GM08714 (cell line): ENCODE data around the gene EMX1.

Experiments used
- H3K4me3 ChIP-seq: fragments of 200-500 bp; sonication (Bioruptor generic); 2 replicates; pipeline ENCODE4 v1.5.1; 2014; ENCODE audit warnings: mild to moderate bottlenecking, low read length, inconsistent platforms
- ZNF274 ChIP-seq: IDR thresholded peaks from 2 replicates; pipeline ENCODE4 v1.6.1; 2012; ENCODE audit warnings: mild to moderate bottlenecking, low read depth, low read length

EMX1 gene

DNA sequence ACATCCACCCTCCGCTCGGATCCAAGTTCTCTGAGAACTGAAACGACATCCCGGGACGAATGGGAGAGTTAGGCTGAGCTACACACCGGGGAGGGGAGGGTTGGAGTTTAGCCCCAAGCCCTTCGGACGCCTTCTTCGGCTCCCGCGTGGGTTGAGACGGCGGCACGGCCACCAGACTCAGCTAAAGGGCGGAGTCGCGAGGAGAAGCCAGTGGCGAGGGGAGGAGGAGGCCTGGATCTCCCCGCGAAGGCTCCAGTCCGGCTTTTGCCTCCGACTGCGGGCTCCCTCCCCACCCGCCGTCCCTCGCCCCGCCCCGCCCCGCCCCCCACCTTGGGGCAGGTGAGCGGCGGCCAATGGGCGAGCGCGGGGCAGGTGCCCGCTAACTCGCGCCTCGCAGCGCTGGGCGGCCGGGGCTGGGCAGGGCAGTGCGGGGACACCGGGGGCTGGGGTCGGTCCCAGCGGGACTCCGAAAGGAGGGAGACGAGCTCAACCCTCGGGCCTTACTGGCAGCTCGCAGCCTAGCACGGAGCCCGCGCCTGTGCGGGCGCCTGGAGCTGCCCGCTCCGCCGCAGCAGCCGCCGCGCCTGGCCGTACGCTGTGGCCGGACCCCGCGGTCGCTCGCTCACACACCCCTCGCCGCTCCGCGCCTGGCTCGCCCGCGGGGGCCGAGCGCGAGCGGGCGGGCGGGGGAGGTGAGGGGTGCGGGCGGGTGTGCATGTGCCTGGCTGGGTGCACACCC, at the start of gene EMX1:
TSS of gene EMX1 (plus strand) at position 382 of the 739 bp plus-strand sequence. CDS start at position 716, 334 bp downstream.
- TF ChIP-seq ZNF274, result no peak
- peak within 1 kb of the TSS; percentile 53; the same call in 1 of the 2 replicates for H3K4me3 ChIP-seq

DNA sequence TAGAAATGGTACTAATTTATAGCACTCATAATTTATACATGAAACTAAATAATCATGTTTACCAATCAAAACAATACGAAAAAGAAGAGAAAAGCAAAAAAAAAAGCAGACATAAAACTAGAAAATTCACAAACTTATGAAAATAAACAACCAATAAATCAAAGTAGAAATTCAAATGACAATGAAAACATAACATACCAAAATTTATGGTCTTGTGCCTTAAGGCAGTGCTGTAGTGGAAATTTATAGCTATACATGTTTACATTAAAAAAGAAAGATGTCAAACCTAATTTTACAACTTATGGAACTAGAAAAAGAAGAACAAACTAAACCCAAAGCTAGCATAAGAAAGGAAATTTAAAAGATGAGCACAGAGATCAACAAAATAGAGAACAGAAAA, 46.3 kb upstream of the EMX1 start:
- TF ChIP-seq ZNF274, result no peak
- H3K4me3 ChIP-seq, result no peak overlapping the region

DNA sequence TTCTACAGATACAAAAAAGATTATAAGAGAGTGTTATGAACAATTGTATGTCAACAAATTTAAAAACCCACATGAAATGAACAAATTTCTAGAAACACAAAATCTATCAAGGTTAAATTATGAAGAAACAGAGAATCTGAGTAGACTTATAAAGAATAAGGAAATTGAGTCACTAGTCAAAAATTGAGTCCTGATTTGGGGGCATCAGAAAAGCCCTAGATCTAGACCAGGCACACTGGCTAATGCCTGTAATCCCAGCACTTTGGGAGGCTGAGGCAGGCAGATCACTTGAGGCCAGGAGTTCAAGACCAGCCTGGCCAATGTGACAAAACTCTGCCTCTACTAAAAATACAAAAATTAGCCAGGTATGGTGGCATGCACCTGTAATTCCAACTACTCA, 45.4 kb upstream of the EMX1 start:
- H3K4me3 ChIP-seq, result no peak overlapping the region
- no peak for TF ChIP-seq ZNF274

DNA sequence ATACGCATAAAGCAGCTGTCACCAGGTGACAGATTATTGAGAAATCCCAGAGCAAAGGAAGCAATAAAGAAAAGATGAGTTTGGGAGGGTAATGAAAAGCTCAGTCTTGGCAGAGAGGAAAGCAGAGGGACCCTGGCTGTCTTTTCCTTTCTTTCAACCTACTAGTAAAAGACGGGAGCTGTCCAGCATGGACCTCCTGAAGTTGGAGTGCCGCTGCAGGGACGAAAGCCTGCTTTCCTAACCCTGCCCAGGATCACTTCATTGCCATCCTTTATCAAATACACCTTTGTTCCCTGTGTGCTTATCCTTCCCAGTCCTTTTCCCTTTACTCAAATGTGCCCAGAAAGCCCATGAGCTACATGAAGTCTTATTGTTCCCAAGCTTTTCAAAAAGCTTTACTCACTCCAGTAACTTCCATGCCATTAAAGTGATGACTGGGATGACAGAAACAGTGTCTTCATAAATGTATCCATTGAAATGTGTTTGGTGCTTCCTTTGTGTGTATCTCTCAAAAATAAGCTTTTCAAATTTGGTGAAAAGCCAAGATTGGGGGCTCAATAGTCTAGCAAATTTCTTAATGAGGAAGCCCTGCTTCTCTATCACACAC, 33.9 kb upstream of the EMX1 start:
- TF ChIP-seq ZNF274, result no peak
- no peak overlapping the region for H3K4me3 ChIP-seq

DNA sequence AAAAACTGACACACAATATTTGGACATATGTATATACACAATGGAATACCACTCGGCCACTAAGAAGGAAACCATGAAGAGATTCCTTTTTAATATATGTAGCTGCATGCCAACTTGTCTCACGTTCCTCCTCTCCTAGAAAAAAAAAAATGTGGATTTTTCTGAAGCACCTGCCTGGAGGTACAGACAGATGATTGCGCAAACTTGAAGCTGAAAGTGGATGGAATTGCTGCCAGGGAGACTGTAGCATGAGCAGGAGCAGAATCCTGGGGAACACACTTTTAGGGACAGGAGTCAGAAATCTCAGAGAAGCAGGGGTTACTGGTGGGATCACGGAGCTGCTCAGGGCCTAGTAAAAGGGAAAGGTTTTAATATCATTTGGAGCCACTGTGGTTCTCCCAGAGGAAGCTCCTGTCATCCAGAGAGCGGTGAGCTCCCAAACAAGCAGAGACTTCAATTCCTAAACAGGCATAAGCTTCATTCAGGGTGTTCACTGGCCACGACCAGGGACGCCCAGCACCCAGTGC, 30.8 kb upstream of the EMX1 start:
- peak overlapping the region; percentile 53; the same call in 1 of the 2 replicates for H3K4me3 ChIP-seq

DNA sequence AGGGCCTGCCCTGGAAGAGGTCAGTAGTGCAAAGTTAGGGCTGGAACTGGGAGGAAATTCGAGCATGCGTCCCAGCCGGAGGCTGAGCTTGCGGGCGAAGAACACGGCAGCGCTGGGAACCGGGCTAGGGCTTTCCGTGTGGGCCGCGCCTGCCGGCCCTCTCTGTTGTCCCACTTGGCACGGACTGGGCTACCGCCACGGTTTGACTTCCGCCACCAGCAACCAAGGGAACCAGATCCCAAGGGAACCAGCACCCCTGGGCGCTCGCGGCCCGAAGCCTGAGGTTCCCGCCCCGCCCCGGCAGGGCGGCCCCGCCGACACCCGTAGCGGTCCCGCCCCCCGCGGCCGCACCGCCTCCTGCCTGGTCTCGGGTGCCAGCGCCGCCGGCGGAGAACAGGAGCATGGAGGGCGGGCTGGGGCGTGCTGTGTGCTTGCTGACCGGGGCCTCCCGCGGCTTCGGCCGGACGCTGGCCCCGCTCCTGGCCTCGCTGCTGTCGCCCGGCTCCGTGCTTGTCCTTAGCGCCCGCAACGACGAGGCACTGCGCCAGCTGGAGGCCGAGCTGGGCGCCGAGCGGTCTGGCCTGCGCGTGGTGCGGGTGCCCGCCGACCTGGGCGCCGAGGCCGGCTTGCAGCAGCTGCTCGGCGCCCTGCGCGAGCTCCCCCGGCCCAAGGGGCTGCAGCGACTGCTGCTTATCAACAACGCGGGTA, 30.1 kb upstream of the EMX1 start, which contains the start of gene SPR:
TSS of gene SPR (plus strand) at position 377 of the 708 bp plus-strand sequence. CDS start at position 402, 25 bp downstream.
- TF ChIP-seq ZNF274, result no peak
- peak within 1 kb of the TSS; percentile 53 for H3K4me3 ChIP-seq

More for the DNA sequence above, 30.8 kb upstream of the EMX1 start:
- no peak for TF ChIP-seq ZNF274

DNA sequence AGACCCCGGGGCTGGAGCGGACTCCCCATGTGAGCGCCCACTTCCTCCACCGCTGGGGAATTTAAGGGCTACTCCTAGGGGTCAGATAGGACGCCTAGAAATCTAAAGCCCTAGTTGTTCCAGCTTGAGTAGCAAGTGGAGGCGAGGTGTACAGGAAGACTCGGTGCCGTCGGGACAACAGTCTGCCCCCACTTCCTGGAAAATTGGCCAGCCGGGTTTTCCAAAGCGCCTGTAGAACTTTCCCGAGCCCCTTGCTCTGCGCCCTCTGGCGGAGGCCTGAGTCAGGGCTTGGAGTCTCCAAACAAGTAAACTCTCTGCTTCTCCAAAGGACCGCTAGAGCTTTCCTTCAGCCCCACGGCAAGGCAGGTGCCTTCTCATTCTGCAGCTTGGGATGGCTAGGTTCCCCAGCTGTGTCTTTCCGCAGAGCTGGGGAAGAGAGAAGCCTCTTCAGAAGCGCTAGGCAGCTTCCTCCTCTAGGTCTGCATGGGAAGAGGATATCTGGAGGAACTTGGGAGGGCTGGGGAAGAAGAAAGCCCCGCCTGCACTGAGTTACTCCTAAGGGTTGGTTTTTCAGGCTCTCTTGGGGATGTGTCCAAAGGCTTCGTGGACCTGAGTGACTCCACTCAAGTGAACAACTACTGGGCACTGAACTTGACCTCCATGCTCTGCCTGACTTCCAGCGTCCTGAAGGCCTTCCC, 29.4 kb upstream of the EMX1 start:
- no peak for TF ChIP-seq ZNF274
- H3K4me3 ChIP-seq, result peak overlapping the region; percentile 53

DNA sequence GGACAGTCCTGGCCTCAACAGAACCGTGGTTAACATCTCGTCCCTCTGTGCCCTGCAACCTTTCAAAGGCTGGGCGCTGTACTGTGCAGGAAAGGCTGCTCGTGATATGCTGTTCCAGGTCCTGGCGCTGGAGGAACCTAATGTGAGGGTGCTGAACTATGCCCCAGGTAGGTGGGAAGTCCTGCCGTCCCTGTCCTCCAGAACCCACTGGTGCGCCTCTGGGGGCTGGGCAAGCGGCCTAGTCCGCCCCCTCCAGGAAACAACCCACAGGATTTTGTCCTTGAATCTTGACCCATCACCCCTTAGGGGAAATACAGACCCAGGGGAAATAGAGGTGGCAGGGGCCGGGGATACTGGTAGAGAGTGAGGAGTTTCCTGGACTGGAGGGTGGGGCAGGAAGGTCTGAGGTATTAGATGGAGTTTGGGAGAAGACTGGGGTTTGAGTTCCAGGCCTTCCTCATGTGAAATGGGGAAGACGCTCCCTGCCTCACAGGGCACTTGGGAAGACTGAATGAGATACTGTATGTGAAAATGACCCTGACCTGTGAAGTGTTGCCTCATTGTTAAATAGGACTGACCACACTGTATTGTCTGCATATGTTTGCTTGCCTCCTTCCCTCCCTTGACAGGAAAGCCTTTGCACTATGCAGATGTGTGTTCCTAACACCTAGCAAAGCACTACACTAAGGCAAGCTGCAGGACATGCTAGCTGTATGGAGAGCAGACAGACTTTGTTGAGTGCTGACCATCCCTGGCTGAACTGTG, 28.7 kb upstream of the EMX1 start:
- TF ChIP-seq ZNF274, result no peak
- H3K4me3 ChIP-seq, result no peak overlapping the region

DNA sequence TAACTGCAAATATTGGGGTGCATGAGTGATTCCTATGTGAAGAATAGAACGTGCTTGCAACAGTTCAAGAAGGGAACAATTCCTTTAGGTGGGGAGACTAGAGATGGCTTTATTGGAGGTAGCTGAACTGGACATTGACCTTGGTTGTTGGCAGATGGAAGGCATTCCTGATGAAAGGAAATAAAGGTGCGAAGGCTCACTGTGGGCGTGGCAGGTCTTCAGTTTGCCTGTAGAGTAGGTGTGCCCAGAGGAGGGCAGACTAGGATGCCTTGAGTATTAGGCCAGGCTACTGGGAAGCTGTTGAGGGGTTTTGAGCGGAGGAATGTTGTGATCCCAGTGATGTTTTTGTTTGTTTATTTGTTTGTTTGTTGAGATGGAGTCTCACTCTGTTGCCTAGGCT, 27.3 kb upstream of the EMX1 start:
- TF ChIP-seq ZNF274, result no peak
- H3K4me3 ChIP-seq, result no peak overlapping the region

DNA sequence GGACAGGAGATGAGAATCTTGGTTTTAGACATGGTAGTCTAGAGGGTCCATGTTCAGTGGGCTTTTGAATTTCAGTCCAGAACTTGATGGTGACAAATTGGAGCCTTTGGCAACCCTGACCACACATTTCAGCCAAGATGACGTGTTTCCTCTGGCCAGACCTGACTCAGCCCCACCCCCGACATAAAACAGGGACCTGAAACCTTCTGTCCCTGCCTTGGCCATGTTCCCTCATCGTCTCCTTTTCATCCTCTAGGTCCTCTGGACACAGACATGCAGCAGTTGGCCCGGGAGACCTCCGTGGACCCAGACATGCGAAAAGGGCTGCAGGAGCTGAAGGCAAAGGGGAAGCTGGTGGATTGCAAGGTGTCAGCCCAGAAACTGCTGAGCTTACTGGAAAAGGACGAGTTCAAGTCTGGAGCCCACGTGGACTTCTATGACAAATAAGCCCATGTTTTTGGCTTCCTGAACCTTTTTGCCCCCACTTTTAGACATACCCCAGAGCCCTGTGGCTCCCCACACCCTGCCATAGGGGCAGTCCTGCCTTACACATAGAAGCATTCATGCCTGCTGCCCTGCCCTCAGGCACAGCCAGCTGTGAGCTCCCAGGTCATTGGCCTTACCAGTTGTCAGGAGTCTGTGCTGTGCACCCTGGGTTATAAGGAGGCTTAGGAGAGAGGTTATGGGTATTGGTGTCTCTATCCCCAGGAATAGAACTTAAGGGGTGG, 26.1 kb upstream of the EMX1 start:
- TF ChIP-seq ZNF274, result no peak
- no peak overlapping the region for H3K4me3 ChIP-seq

DNA sequence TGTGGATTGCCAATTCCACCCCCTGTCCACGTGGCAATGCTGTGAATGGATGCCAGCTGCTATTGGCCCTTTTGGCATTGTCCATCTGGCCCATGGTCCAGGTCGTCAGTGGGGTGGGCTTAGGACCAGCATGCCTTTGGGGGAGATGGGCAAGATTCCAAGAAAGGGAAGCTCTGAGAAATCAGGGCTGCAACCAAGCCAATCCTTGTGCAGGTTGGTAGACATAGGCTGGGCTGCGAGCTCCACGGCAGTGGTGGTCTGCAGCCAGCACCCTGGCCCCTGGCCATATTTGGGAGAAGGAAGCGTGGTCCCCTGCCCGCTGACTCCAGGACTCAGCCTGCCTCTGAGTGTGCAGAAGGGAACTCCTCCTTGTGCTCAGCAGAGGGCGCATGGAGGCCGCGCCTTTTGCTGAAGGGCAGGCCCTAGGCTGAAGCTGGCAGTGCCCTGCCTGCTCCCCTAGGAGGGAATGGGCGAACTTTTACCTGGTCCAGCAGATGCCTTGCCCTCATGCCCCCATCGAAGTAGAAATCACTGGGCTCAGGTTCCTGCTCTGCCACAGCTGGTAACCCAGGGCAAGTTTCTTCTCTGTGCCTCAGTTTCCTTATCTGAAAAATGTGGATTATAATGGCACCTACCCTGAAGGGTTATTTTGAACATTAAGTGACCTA, 24.7 kb upstream of the EMX1 start:
- no peak for TF ChIP-seq ZNF274
- no peak overlapping the region for H3K4me3 ChIP-seq
